Panc1 (cell line): ENCODE data around the gene ZBTB40. TPM values are rescaled to one million over a fixed set of nuclear protein-coding genes. Genes with fewer than 3 reads are reported as not detected.

Source experiments
- ATAC-seq: fragments of 200-7000 bp; cut with Tn5 transposase; 2 replicates; pipeline ENCODE4 v1.9.1; 2020; ENCODE audit warnings: mild to moderate bottlenecking, moderate library complexity
- BruUV-seq: library from RNA; stranded (reverse); fragments of 400-500 nt; replicated peaks from 2 replicates; lab custom pipeline; 2021; lab: Mats Ljungman, UMichigan
- CTCF ChIA-PET: fragments of 300-600 bp; sonication (Branson Sonifier 250); formaldehyde crosslinking; loops from one replicate; lab custom pipeline; 2022; ENCODE audit warnings: antibody characterized with exemption; lab: Charles Lee
- POLR2A ChIA-PET: fragments of 300-600 bp; sonication (Branson Sonifier 250); formaldehyde crosslinking; loops from one replicate; lab custom pipeline; 2022; ENCODE audit warnings: antibody characterized with exemption; lab: Charles Lee
- DNase-seq: peaks from one replicate; pipeline ENCODE4 v3.0.0-alpha.2; 2010; ENCODE audit warnings: low read depth, low spot score
- H3K27ac ChIP-seq: 2 replicates; pipeline ENCODE4 v1.5.1; 2011; ENCODE audit warnings: mild to moderate bottlenecking, low read length, inconsistent platforms
- H3K27me3 ChIP-seq: fragments of 200-500 bp; sonication (Bioruptor generic); 2 replicates; pipeline ENCODE4 v1.6.0; 2014; ENCODE audit warnings: low read length, inconsistent platforms; ENCODE audit not compliant: control insufficient read depth, insufficient read depth
- H3K36me3 ChIP-seq: fragments of 200-500 bp; sonication (Bioruptor generic); 2 replicates; pipeline ENCODE4 v1.5.1; 2014; ENCODE audit warnings: inconsistent platforms, mild to moderate bottlenecking, low read length, moderate library complexity; ENCODE audit not compliant: control insufficient read depth, insufficient read depth
- H3K4me1 ChIP-seq: 2 replicates; pipeline ENCODE4 v1.5.1; 2011; ENCODE audit warnings: inconsistent platforms, mild to moderate bottlenecking, low read length, moderate library complexity; ENCODE audit not compliant: control insufficient read depth, insufficient read depth
- H3K4me3 ChIP-seq, 2 experiments: 2 replicates each; pipeline ENCODE4 v1.5.1; 2011 to 2012; ENCODE audit warnings: low read depth in 2 of 2, low read length in 2 of 2, mild to moderate bottlenecking in 2 of 2, inconsistent platforms in 1 of 2, moderate library complexity in 1 of 2
- H3K9me3 ChIP-seq: fragments of 200-500 bp; sonication (Bioruptor generic); 2 replicates; pipeline ENCODE4 v1.5.1; 2014; ENCODE audit warnings: low read depth, mild to moderate bottlenecking, inconsistent platforms, low read length, moderate library complexity; ENCODE audit not compliant: control insufficient read depth, insufficient read depth
- CTCF ChIP-seq: fragments of 450-650 bp; IDR thresholded peaks from 2 replicates; pipeline ENCODE4 v1.5.1; 2017; ENCODE audit warnings: mild to moderate bottlenecking
- POLR2AphosphoS5 ChIP-seq: IDR thresholded peaks from 2 replicates; pipeline ENCODE4 v1.6.1; 2012; ENCODE audit warnings: mild to moderate bottlenecking, low read depth, low read length, moderate library complexity
- REST ChIP-seq, 2 experiments: IDR thresholded peaks; 2 replicates each; pipeline ENCODE4 v1.6.1; 2011 to 2012; ENCODE audit warnings: low read depth in 2 of 2, control low read depth in 1 of 2, low read length in 1 of 2, mild to moderate bottlenecking in 1 of 2, moderate library complexity in 1 of 2; ENCODE audit not compliant: insufficient read depth in 1 of 2
- SIN3A ChIP-seq: IDR thresholded peaks from 2 replicates; pipeline ENCODE4 v1.6.1; 2012; ENCODE audit warnings: low read depth, mild to moderate bottlenecking, low read length, moderate library complexity, borderline replicate concordance; ENCODE audit not compliant: insufficient read depth
- TCF7L2 ChIP-seq: IDR thresholded peaks from 2 replicates; pipeline ENCODE4 v1.6.1; 2011; ENCODE audit warnings: mild to moderate bottlenecking, low read depth, low read length, inconsistent platforms
- in situ Hi-C: cut with HindIII; loops from 2 replicates; pipeline ENCODE4 v1.10.0; 2016; ENCODE audit warnings: low sequenced_read_pairs, low pct_unique_long_range_greater_than_20kb
- intact Hi-C: fragments of 100-400 bp; cut with micrococcal nuclease; formaldehyde crosslinking; loops from one replicate; pipeline ENCODE4 v1.10.0; 2022; ENCODE audit not compliant: unreplicated experiment
- total RNA-seq: library from RNA; stranded (reverse); gene quantifications from one replicate; pipeline ENCODE4 v1.2.1, GENCODE V29; 2021; ENCODE audit not compliant: unreplicated experiment

The ZBTB40 gene
- total RNA-seq, 1 experiment from 2014 or later = 24.3 TPM

- Histone ChIP-seq H3K9me3 (no peaks in the 10 kb centered on the region), H3K36me3 (no peaks in the 10 kb centered on the region), H3K4me3 (no peak overlapping the region), H3K27ac (no peak overlapping the region), H3K27me3 (no peaks in the 10 kb centered on the region), H3K4me1 (no peaks in the 10 kb centered on the region)
- BruUV-seq = no TSS peak
- in situ Hi-C loops (no loop called here), intact Hi-C loops (no loop called here)
- DNase-seq = no peak
- TF ChIP-seq REST (IDR thresholded peaks at IDR 0.05; ENCODE audit: insufficient read depth in 1 of 2, low read depth in 2 of 2, low read length in 1 of 2) (no peak), TCF7L2 (no peak), CTCF (no peak), POLR2AphosphoS5 (no peak)
- CTCF ChIA-PET = no interaction called here
- POLR2A ChIA-PET = no interaction called here
- no peak for ATAC-seq
These were observed 83.7 kb downstream of the ZBTB40 start for GRCh38 chr1:22535399-22535798.

GRCh38 chr1:22536506-22536905, 84.9 kb downstream of the ZBTB40 start:
- Histone ChIP-seq H3K4me3 (no peak overlapping the region), H3K4me1 (no peaks in the 10 kb centered on the region), H3K27me3 (no peaks in the 10 kb centered on the region), H3K9me3 (no peaks in the 10 kb centered on the region), H3K36me3 (no peaks in the 10 kb centered on the region), H3K27ac (no peak overlapping the region)
- CTCF ChIA-PET = no interaction called here
- intact Hi-C loops (no loop called here), in situ Hi-C loops (no loop called here)
- TF ChIP-seq TCF7L2 (no peak), SIN3A (no peak), REST (IDR thresholded peaks at IDR 0.05; ENCODE audit: insufficient read depth in 1 of 2, low read depth in 2 of 2, low read length in 1 of 2) (no peak), CTCF (no peak), POLR2AphosphoS5 (no peak)
- DNase-seq (no peak), ATAC-seq (no peak)
- POLR2A ChIA-PET = no interaction called here
- no TSS peak for BruUV-seq
